ENCODE data around the gene CAMK1D.

The CAMK1D gene

DNA sequence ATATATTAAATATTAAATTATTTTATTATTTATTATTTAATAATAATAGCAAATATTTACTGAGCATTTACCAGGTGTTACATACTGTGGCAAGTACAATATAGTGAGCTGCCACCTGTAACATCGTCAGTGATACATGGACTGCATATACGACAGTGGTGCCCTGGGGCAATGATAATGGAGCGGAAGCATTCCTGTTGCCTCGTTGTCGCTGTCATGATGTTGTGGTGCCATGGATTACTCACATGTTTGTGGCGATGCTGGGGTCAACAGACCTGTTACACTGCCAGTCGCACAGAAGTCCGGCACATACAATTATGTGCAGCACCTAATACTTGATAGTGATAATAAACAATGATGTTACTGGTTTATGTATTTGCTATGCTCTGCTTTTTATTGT is 20.6 kb downstream of the CAMK1D start:
- no peak overlapping the region for H3K4me3 ChIP-seq (replicated peaks in 1 of 2; ENCODE audit: low read depth in 2 of 2, low read length in 2 of 2)
- TF ChIP-seq, protein P1, sequence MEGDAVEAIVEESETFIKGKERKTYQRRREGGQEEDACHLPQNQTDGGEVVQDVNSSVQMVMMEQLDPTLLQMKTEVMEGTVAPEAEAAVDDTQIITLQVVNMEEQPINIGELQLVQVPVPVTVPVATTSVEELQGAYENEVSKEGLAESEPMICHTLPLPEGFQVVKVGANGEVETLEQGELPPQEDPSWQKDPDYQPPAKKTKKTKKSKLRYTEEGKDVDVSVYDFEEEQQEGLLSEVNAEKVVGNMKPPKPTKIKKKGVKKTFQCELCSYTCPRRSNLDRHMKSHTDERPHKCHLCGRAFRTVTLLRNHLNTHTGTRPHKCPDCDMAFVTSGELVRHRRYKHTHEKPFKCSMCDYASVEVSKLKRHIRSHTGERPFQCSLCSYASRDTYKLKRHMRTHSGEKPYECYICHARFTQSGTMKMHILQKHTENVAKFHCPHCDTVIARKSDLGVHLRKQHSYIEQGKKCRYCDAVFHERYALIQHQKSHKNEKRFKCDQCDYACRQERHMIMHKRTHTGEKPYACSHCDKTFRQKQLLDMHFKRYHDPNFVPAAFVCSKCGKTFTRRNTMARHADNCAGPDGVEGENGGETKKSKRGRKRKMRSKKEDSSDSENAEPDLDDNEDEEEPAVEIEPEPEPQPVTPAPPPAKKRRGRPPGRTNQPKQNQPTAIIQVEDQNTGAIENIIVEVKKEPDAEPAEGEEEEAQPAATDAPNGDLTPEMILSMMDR (IDR thresholded peaks at IDR 0.05; ENCODE audit: low read depth, low read length), result no peak
- DNase-seq (ENCODE audit: low read depth in 2 of 2), result no peak

DNA sequence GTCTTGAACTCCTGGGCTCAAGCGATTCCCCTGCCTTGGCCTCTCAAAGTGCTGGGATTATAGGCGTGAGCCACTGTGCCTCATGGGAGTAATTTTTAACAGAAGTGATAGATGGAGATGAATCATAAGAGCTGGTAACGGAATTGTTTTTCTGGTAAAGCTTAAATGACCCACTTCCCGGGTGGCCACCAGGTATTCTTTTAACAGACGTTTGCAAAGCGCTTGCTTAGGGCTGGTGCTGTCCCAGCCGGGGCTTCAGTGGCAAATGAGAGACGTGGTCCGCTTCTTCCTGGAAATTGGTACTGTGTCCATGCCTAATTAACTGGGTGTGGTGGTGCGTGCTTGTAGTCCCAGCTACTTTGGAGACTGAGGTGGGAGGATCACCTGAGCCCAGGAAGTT is 23.5 kb downstream of the CAMK1D start:
- H3K4me3 ChIP-seq (replicated peaks in 1 of 2; ENCODE audit: low read depth in 2 of 2, low read length in 2 of 2), result no peak overlapping the region
- TF ChIP-seq, protein P1 (IDR thresholded peaks at IDR 0.05; ENCODE audit: low read depth, low read length), result no peak
- DNase-seq (ENCODE audit: low read depth in 2 of 2), result no peak

DNA sequence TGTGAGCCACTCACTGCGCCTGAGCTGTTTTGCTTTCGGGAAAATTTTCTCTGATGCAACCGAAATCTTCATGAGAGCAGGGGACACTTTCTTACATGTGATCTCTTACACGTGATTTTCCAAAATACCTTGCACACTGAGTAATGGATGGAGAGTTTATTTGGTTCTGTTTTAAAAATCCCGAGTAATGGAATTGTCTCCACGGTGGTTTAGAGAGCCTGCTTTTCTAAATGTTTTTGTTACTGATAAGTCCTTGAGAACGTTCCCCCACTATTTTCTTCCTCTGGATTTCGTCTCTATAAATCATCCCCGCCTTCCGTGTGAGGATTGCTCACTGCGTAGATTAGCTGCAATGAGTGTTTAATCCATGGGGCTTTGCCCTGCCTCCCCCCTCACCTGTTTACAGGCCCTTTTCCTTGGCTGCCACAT is 25.7 kb downstream of the CAMK1D start:
- TF ChIP-seq, protein P1 (IDR thresholded peaks at IDR 0.05; ENCODE audit: low read depth, low read length), result no peak
- no peak for DNase-seq (ENCODE audit: low read depth in 2 of 2)
- H3K4me3 ChIP-seq (replicated peaks in 1 of 2; ENCODE audit: low read depth in 2 of 2, low read length in 2 of 2), result no peak overlapping the region

DNA sequence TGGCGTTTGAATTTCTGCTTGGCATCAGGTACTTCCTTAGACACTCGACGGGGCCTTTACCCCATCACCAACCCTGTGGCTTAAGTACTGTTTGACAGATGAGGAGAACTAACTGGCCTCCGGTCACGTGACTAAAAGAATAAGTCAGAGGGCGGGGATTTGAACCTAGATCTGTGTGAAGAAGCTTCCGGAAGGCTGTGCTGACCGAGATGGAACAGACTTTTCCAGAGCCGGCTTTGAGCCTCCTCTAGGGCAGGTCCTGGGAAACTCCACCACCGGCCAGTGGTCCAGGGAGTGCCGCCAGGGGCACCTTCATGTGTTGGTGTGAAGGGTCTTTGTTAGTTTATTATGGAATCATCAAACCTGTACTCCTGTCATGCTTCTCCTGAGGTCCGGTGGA is 26.9 kb downstream of the CAMK1D start:
- no peak for DNase-seq (ENCODE audit: low read depth in 2 of 2)
- TF ChIP-seq, protein P1 (IDR thresholded peaks at IDR 0.05; ENCODE audit: low read depth, low read length), result no peak
- H3K4me3 ChIP-seq (replicated peaks in 1 of 2; ENCODE audit: low read depth in 2 of 2, low read length in 2 of 2), result no peak overlapping the region

DNA sequence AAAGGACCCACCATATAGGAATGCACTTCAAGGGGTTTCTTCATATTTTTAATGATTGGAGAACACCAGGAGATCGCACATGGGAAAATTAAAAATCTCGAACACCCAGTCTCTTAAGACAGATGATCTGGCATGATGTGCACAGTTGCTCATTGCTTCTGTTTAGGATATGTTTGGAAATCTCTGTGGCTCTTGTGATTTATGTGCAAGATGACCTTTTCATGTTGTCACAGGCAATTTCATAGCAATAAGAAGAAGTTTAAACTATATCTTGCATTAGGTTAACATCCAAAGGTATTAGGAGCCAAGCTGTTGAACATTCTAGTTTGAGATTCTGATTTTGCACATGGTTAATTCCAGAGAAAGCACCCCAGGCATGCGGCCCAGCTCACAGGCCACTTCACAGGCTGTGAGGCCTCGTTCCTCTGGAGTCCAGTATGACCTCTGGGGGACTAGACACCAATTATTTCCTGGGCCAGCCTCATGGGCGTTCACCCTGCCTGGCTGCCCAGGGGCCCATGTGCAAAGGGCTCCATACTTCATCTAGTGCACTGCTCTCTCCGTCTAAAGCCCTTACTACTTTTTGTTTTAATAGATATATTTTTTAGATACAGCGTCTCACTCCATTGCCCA is 28.4 kb downstream of the CAMK1D start:
- DNase-seq (ENCODE audit: low read depth in 2 of 2), result no peak
- H3K4me3 ChIP-seq (replicated peaks in 1 of 2; ENCODE audit: low read depth in 2 of 2, low read length in 2 of 2), result no peak overlapping the region
- TF ChIP-seq, protein P1 (IDR thresholded peaks at IDR 0.05; ENCODE audit: low read depth, low read length), result no peak

DNA sequence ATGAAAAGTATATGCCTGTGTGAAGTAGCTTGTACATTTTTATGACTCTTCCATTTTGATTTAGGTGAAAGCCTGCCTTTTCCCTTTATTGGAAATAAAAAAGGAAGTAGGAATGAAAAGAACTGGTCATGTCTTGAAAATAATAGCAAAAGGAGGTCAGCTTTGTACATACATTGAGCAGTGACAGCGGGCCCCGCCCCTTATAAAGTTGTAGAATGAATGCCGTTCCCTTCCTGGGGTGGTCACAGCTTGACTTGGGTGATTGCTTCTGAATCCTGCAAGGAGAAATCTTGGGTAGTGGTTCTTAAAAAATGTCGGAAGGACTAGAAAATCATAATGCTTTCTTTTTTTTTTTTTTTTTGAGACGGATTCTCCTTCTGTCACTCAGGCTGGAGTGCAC is 31.7 kb downstream of the CAMK1D start:
- TF ChIP-seq, protein P1 (IDR thresholded peaks at IDR 0.05; ENCODE audit: low read depth, low read length), result no peak
- DNase-seq (ENCODE audit: low read depth in 2 of 2), result no peak

More for the DNA sequence above, 31.7 kb downstream of the CAMK1D start:
- H3K4me3 ChIP-seq (replicated peaks in 1 of 2; ENCODE audit: low read depth in 2 of 2, low read length in 2 of 2), result no peak overlapping the region
